ENCODE data around the gene TRIM37.

TRIM37 gene

DNA sequence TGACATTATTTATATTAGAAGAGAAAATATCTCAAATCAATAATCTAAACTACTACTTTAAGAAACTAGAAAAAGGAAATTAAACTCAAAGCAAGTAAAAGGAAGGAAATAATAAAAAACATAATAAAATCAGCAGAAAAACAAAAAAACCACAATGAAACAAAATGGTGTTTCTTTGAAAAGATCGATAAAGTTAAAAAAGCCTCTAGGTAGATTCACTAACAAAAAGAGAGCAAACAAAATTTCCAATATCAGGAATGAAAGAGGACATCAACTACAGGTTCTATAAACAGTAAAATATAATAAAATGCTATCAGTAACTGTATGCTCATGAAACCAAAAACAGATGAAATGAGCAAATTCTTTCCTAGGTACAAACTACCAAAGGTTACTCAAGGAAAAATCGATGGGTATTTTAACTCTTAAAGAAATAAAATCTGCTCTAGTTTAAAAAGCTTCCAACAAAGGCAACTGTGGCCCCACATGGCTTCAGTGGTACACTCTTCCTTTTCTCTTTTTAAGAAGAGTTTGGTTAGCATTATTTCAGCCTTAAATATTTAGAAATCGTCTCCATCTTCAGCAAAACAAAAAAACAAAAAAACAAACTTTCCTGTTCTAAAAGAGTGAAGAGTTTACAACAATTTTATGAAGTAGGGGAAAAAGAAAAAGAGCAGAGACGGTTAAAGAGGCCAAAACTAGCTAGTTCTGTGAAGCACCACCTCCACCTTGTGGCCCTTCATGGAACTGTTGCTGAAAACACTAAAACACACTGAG lies 102.2 kb downstream of the TRIM37 start:
- H3F3A ChIP-seq (ENCODE audit: insufficient read depth): peaks cover 47% of the 10 kb centered on the region
- H4K20me1 ChIP-seq (ENCODE audit: low read depth, low read length): no peaks in the 10 kb centered on the region
- H3K27me3 ChIP-seq (ENCODE audit: low read length): no peaks in the 10 kb centered on the region
- H3K4me2 ChIP-seq (ENCODE audit: low read depth, low read length, poor library complexity, severe bottlenecking): peak overlapping the region; percentile 26
- H3K9ac ChIP-seq (ENCODE audit: low read length): peak overlapping the region; percentile 9; the same call in 1 of the 2 replicates
- peak overlapping the region; percentile 47; the same call in 1 of the 2 replicates for H3K27ac ChIP-seq (ENCODE audit: low read depth, low read length)
- peak overlapping the region; percentile 50 for H2AFZ ChIP-seq (ENCODE audit: low read depth, low read length, severe bottlenecking)
- no peak for TF ChIP-seq EZH2phosphoT487 (conservative IDR thresholded peaks at IDR 0.05; ENCODE audit: low read length)
- TF ChIP-seq CTCF (IDR thresholded peaks at IDR 0.05; ENCODE audit: insufficient read depth, low read length, poor library complexity, severe bottlenecking): peak; percentile 68
- peaks cover 9% of the 10 kb centered on the region; the same call in 1 of the 2 replicates for H3K36me3 ChIP-seq (ENCODE audit: low read length)
- H3K9me3 ChIP-seq (ENCODE audit: insufficient read depth, low read length): no peaks in the 10 kb centered on the region
- no peaks in the 10 kb centered on the region for H3K79me2 ChIP-seq (ENCODE audit: insufficient read depth, low read length)
- no peaks in the 10 kb centered on the region for H3K9me2 ChIP-seq (replicated peaks; ENCODE audit: insufficient read depth, low read length)
- no peak overlapping the region for H3K4me3 ChIP-seq (ENCODE audit: insufficient read depth, low read length, poor library complexity, severe bottlenecking)

- peaks cover 14% of the 10 kb centered on the region; the same call in 1 of the 2 replicates for H3K36me3 ChIP-seq (ENCODE audit: low read length)
- no peak overlapping the region for H3K9ac ChIP-seq (ENCODE audit: low read length)
- no peaks in the 10 kb centered on the region for H3K9me2 ChIP-seq (replicated peaks; ENCODE audit: insufficient read depth, low read length)
- H3K27me3 ChIP-seq (ENCODE audit: low read length): no peaks in the 10 kb centered on the region
- H3K9me3 ChIP-seq (ENCODE audit: insufficient read depth, low read length): no peaks in the 10 kb centered on the region
- peak overlapping the region; percentile 47 for H3K27ac ChIP-seq (ENCODE audit: low read depth, low read length)
- no peaks in the 10 kb centered on the region for H3K79me2 ChIP-seq (ENCODE audit: insufficient read depth, low read length)
- peaks cover 49% of the 10 kb centered on the region for H3F3A ChIP-seq (ENCODE audit: insufficient read depth)
- H2AFZ ChIP-seq (ENCODE audit: low read depth, low read length, severe bottlenecking): no peak overlapping the region
- H4K20me1 ChIP-seq (ENCODE audit: low read depth, low read length): no peaks in the 10 kb centered on the region
- H3K4me2 ChIP-seq (ENCODE audit: low read depth, low read length, poor library complexity, severe bottlenecking): no peak overlapping the region
- no peak overlapping the region for H3K4me3 ChIP-seq (ENCODE audit: insufficient read depth, low read length, poor library complexity, severe bottlenecking)
- TF ChIP-seq EZH2phosphoT487 (conservative IDR thresholded peaks at IDR 0.05; ENCODE audit: low read length) (no peak), CTCF (IDR thresholded peaks at IDR 0.05; ENCODE audit: insufficient read depth, low read length, poor library complexity, severe bottlenecking) (no peak)
Measured at GRCh38 chr17:59003860-59004259, 102.8 kb downstream of the TRIM37 start.

GRCh38 chr17:59002848-59003247 lies 103.8 kb downstream of the TRIM37 start:
- no peaks in the 10 kb centered on the region for H3K79me2 ChIP-seq (ENCODE audit: insufficient read depth, low read length)
- peaks cover 49% of the 10 kb centered on the region for H3F3A ChIP-seq (ENCODE audit: insufficient read depth)
- H3K27me3 ChIP-seq (ENCODE audit: low read length): no peaks in the 10 kb centered on the region
- no peak overlapping the region for H3K9ac ChIP-seq (ENCODE audit: low read length)
- no peak overlapping the region for H2AFZ ChIP-seq (ENCODE audit: low read depth, low read length, severe bottlenecking)
- H3K9me2 ChIP-seq (replicated peaks; ENCODE audit: insufficient read depth, low read length): no peaks in the 10 kb centered on the region
- TF ChIP-seq EZH2phosphoT487 (conservative IDR thresholded peaks at IDR 0.05; ENCODE audit: low read length) (no peak), CTCF (IDR thresholded peaks at IDR 0.05; ENCODE audit: insufficient read depth, low read length, poor library complexity, severe bottlenecking) (no peak)
- H3K27ac ChIP-seq (ENCODE audit: low read depth, low read length): peak overlapping the region; percentile 87; the same call in 1 of the 2 replicates
- H4K20me1 ChIP-seq (ENCODE audit: low read depth, low read length): no peaks in the 10 kb centered on the region
- no peak overlapping the region for H3K4me3 ChIP-seq (ENCODE audit: insufficient read depth, low read length, poor library complexity, severe bottlenecking)
- H3K9me3 ChIP-seq (ENCODE audit: insufficient read depth, low read length): no peaks in the 10 kb centered on the region
- no peak overlapping the region for H3K4me2 ChIP-seq (ENCODE audit: low read depth, low read length, poor library complexity, severe bottlenecking)
- H3K36me3 ChIP-seq (ENCODE audit: low read length): peaks cover 17% of the 10 kb centered on the region; the same call in 1 of the 2 replicates

Measured in SU-DHL-6 (cell line).